ENCODE measurements around the gene ACTL7B. TPM values are rescaled to one million over a fixed set of nuclear protein-coding genes. Genes with fewer than 3 reads are reported as not detected.

ACTL7B gene
- total RNA-seq, 3 donors from 2014 or later = 0.16 TPM; not detected in 2

- intact Hi-C loops (cut with DNase I; ENCODE audit: low total_unique reads) = no loop called here
Observed at GRCh38 chr9:108809269-108809668, 46.5 kb downstream of the ACTL7B start.

More at GRCh38 chr9:108809269-108809668, 46.5 kb downstream of the ACTL7B start:
- Histone ChIP-seq H3K4me1 (no peaks in the 10 kb centered on the region), H3K27ac (no peak overlapping the region), H3K9me3 (no peaks in the 10 kb centered on the region), H3K36me3 (no peaks in the 10 kb centered on the region), H3K27me3 (no peaks in the 10 kb centered on the region), H3K4me3 (no peak overlapping the region)
- no peak for TF ChIP-seq POLR2A (IDR thresholded peaks at IDR 0.05)
- no peak for TF ChIP-seq POLR2AphosphoS5 (IDR thresholded peaks at IDR 0.05)
- no peak for TF ChIP-seq CTCF (IDR thresholded peaks at IDR 0.05)
- DNase-seq (ENCODE audit: low spot score in 2 of 2) = no peak

Other genes with a start within 250 kb of the ACTL7B start
- gene ACTL7A, start 6.3 kb upstream of the ACTL7B start, total RNA-seq = not detected
- gene ELP1, start 78.1 kb upstream of the ACTL7B start, total RNA-seq = 10 to 100 TPM; 18.2 to 27.8 (median 22.6) TPM
- 10 to 100 TPM in 1 of 3 donors, 1 to 10 TPM in 2; 9.1 to 13.9 (median 9.5) TPM for gene ABITRAM, start 78.4 kb upstream of the ACTL7B start, total RNA-seq
- gene CTNNAL1, start 157.5 kb upstream of the ACTL7B start, total RNA-seq = 10 to 100 TPM; 25.0 to 29.2 (median 25.6) TPM

Data from breast epithelium (tissue), 4 donors.